ENCODE results near the gene RPGRIP1L.
"Not testable (repeated sequence)": the region's sequence is repeated elsewhere in the genome, so short reads cannot be mapped to it uniquely, and the experiment has no call there.

The RPGRIP1L gene

GRCh38 chr16:53712065-53712464 is 8.4 kb upstream of the RPGRIP1L start:
- no peak for DNase-seq (ENCODE audit: low spot score)

- DNase-seq (ENCODE audit: low spot score) = no peak
Observed at GRCh38 chr16:53711390-53711789, 7.7 kb upstream of the RPGRIP1L start.

GRCh38 chr16:53708490-53708889 is 4.8 kb upstream of the RPGRIP1L start:
- no peak for DNase-seq (ENCODE audit: low spot score)

- DNase-seq (ENCODE audit: low spot score) = no peak
Observed at GRCh38 chr16:53707671-53708070, 4.0 kb upstream of the RPGRIP1L start.

- DNase-seq (ENCODE audit: low spot score) = no peak
Observed at GRCh38 chr16:53704445-53704813, 770 bp upstream of the RPGRIP1L start.

- DNase-seq (ENCODE audit: low spot score) = not testable (repeated sequence)
Observed at GRCh38 chr16:53698271-53698670, 5.4 kb downstream of the RPGRIP1L start.

- DNase-seq (ENCODE audit: low spot score) = no peak
Observed at GRCh38 chr16:53695070-53695469, 8.6 kb downstream of the RPGRIP1L start.

- no peak for DNase-seq (ENCODE audit: low spot score)
Observed at GRCh38 chr16:53693320-53693719, 10.3 kb downstream of the RPGRIP1L start.

GRCh38 chr16:53692146-53692545 is 11.5 kb downstream of the RPGRIP1L start:
- DNase-seq (ENCODE audit: low spot score) = no peak

GRCh38 chr16:53690771-53691170 is 12.9 kb downstream of the RPGRIP1L start:
- no peak for DNase-seq (ENCODE audit: low spot score)

- DNase-seq (ENCODE audit: low spot score) = no peak
Observed at GRCh38 chr16:53689636-53690035, 14.0 kb downstream of the RPGRIP1L start.

GRCh38 chr16:53686710-53687109 is 16.9 kb downstream of the RPGRIP1L start:
- no peak for DNase-seq (ENCODE audit: low spot score)

GRCh38 chr16:53685334-53685733 is 18.3 kb downstream of the RPGRIP1L start:
- not testable (repeated sequence) for DNase-seq (ENCODE audit: low spot score)

GRCh38 chr16:53681354-53681753 is 22.3 kb downstream of the RPGRIP1L start:
- no peak for DNase-seq (ENCODE audit: low spot score)

- no peak for DNase-seq (ENCODE audit: low spot score)
Observed at GRCh38 chr16:53680756-53681155, 22.9 kb downstream of the RPGRIP1L start.

GRCh38 chr16:53678756-53679343 is 24.8 kb downstream of the RPGRIP1L start:
- DNase-seq (ENCODE audit: low spot score) = no peak

GRCh38 chr16:53678155-53678554 is 25.5 kb downstream of the RPGRIP1L start:
- no peak for DNase-seq (ENCODE audit: low spot score)

- no peak for DNase-seq (ENCODE audit: low spot score)
Observed at GRCh38 chr16:53673189-53673588, 30.5 kb downstream of the RPGRIP1L start.

GRCh38 chr16:53672461-53672860 is 31.2 kb downstream of the RPGRIP1L start:
- no peak for DNase-seq (ENCODE audit: low spot score)

GRCh38 chr16:53668869-53669268 is 34.8 kb downstream of the RPGRIP1L start:
- no peak for DNase-seq (ENCODE audit: low spot score)

- no peak for DNase-seq (ENCODE audit: low spot score)
Observed at GRCh38 chr16:53666786-53667415, 36.8 kb downstream of the RPGRIP1L start.

- no peak for DNase-seq (ENCODE audit: low spot score)
Observed at GRCh38 chr16:53664724-53665345, 38.8 kb downstream of the RPGRIP1L start.

GRCh38 chr16:53662072-53662471 is 41.6 kb downstream of the RPGRIP1L start:
- DNase-seq (ENCODE audit: low spot score) = no peak

GRCh38 chr16:53654946-53655345 is 48.7 kb downstream of the RPGRIP1L start:
- no peak for DNase-seq (ENCODE audit: low spot score)

Data from CD4-positive, alpha-beta T cell treated with Interleukin-6 at 100 ng/mL for 8 hours (primary cell).